Measurements from ENCODE around the gene MBNL2. TPM values are rescaled to one million over a fixed set of nuclear protein-coding genes. Genes with fewer than 3 reads are reported as not detected.

MBNL2 gene
- total and polyA plus RNA-seq, 2 of the 4 experiments (the other 2 are of a cell fraction), result 26.9 to 103 TPM

GRCh38 chr13:97337985-97338499, 115.9 kb downstream of the MBNL2 start:
- ChIA-PET CTCF (no interaction called here), POLR2A (ENCODE audit: unreplicated experiment) (no interaction called here)
- no peak overlapping the region; the same call in 1 of the 2 replicates for H3K4ac ChIP-seq (ENCODE audit: low read depth, low read length)
- no peak overlapping the region for H2AK9ac ChIP-seq (replicated peaks; ENCODE audit: low read depth, low read length, poor library complexity)
- 64% methylated on average over 3 of the region's 4 CpGs; no CpG with 5 or more reads in 1 of the 2 experiments for WGBS, 2 experiments (ENCODE audit: extremely low coverage in 2 of 2, insufficient read length in 1 of 2)
- no peaks in the 10 kb centered on the region for H3K27me3 ChIP-seq (ENCODE audit: control insufficient read depth, insufficient read depth, low read length)
- no peak for TF ChIP-seq MXI1 (IDR thresholded peaks at IDR 0.05; ENCODE audit: borderline replicate concordance, low read depth, low read length)
- TF ChIP-seq MAFK (IDR thresholded peaks at IDR 0.05; ENCODE audit: low read depth, low read length), result no peak
- no peak for TF ChIP-seq CHD1 (IDR thresholded peaks at IDR 0.05; ENCODE audit: low read depth, low read length)
- no peak for TF ChIP-seq SMC3 (IDR thresholded peaks at IDR 0.05; ENCODE audit: low read depth, low read length)
- no peak for TF ChIP-seq FOS (IDR thresholded peaks at IDR 0.05; ENCODE audit: low read depth, low read length)
- TF ChIP-seq RFX5 (IDR thresholded peaks at IDR 0.05; ENCODE audit: low read depth, low read length), result no peak
- no peak for TF ChIP-seq BHLHE40 (IDR thresholded peaks at IDR 0.05; ENCODE audit: low read depth, low read length)
- no peak for TF ChIP-seq POLR2A (IDR thresholded peaks at IDR 0.05; ENCODE audit: low read depth, low read length)
- TF ChIP-seq RCOR1 (IDR thresholded peaks at IDR 0.05; ENCODE audit: insufficient replicate concordance, low read length), result no peak
- TF ChIP-seq RAD21 (IDR thresholded peaks at IDR 0.05; ENCODE audit: low read length), result no peak
- no peak for TF ChIP-seq ELK1 (IDR thresholded peaks at IDR 0.05; ENCODE audit: borderline replicate concordance, low read depth, low read length)
- TF ChIP-seq USF2 (IDR thresholded peaks at IDR 0.05; ENCODE audit: low read depth, low read length), result no peak
- TF ChIP-seq CTCF (conservative IDR thresholded peaks at IDR 0.05; ENCODE audit: low read depth, low read length), result no peak
- no peak for TF ChIP-seq CEBPB (IDR thresholded peaks at IDR 0.05; ENCODE audit: low read depth, low read length)
- TF ChIP-seq NFE2L2 (IDR thresholded peaks at IDR 0.05; ENCODE audit: low read depth, low read length), result no peak
- TF ChIP-seq MAZ (IDR thresholded peaks at IDR 0.05; ENCODE audit: borderline replicate concordance, low read depth, low read length), result no peak
- no peak overlapping the region for H2BK5ac ChIP-seq (ENCODE audit: low read depth, low read length, poor library complexity, severe bottlenecking)
- no TSS peak for BruUV-seq (replicated peaks)
- intact Hi-C loops (cut with micrococcal nuclease), result no loop called here
- no peak overlapping the region for H3K56ac ChIP-seq (ENCODE audit: extremely low read depth, insufficient read depth, low read length)
- H2AFZ ChIP-seq (replicated peaks; ENCODE audit: low read length, poor library complexity), result no peak overlapping the region
- peaks cover 12% of the 10 kb centered on the region for H3K4me1 ChIP-seq (ENCODE audit: control insufficient read depth, insufficient read depth, low read length)
- H2AK5ac ChIP-seq (ENCODE audit: low read depth, low read length), result no peak overlapping the region
- H3K9me1 ChIP-seq (ENCODE audit: insufficient read depth, low read length), result peaks cover 23% of the 10 kb centered on the region
- no peak overlapping the region for H3K27ac ChIP-seq (ENCODE audit: insufficient read depth, low read length)
- DNase-seq (no peak), ATAC-seq (ENCODE audit: low read depth) (no peak)
- H3K9ac ChIP-seq (ENCODE audit: low read depth, low read length), result no peak overlapping the region
- in situ Hi-C loops (cut with MboI; ENCODE audit: low sequenced_read_pairs), result no loop called here
- H4K8ac ChIP-seq (ENCODE audit: low read depth in 2 of 2, low read length in 2 of 2), result no peak overlapping the region
- H3K79me1 ChIP-seq (ENCODE audit: low read depth in 1 of 2, low read length in 2 of 2), result peaks cover 16 to 79% of the 10 kb centered on the region in 2 experiments
- no peak overlapping the region for H4K91ac ChIP-seq (ENCODE audit: insufficient read depth, low read depth, low read length)
- H3K14ac ChIP-seq (replicated peaks; ENCODE audit: low read depth, low read length), result no peak overlapping the region; the same call in 1 of the 2 replicates
- no peak overlapping the region for H4K5ac ChIP-seq (ENCODE audit: low read depth, low read length)
- no peak overlapping the region for H3K4me3 ChIP-seq (ENCODE audit: insufficient read depth, low read depth, low read length)
- H2BK15ac ChIP-seq (ENCODE audit: low read depth, low read length), result no peak overlapping the region
- peaks cover 3% of the 10 kb centered on the region; the same call in 1 of the 2 replicates for H4K20me1 ChIP-seq (ENCODE audit: insufficient read depth, low read length)
- no peak overlapping the region for H2BK120ac ChIP-seq (ENCODE audit: low read depth, low read length)
- no peak overlapping the region for H2BK20ac ChIP-seq (ENCODE audit: low read depth, low read length)
- no peak overlapping the region for H3K4me2 ChIP-seq (ENCODE audit: low read depth, low read length)
- H3K23ac ChIP-seq (ENCODE audit: low read depth, low read length), result no peak overlapping the region
- H3K36me3 ChIP-seq (ENCODE audit: control insufficient read depth, insufficient read depth, low read length), result peaks cover 21% of the 10 kb centered on the region
- dilution Hi-C loops (cut with HindIII; ENCODE audit: low sequenced_read_pairs, unreplicated experiment), result no loop called here
- H3K9me3 ChIP-seq (ENCODE audit: control insufficient read depth, insufficient read depth, low read length), result no peaks in the 10 kb centered on the region
- no peak overlapping the region for H3K18ac ChIP-seq (ENCODE audit: low read depth, low read length)

Measured in IMR-90 (cell line).